NCI-H510A (cell line): ENCODE results near the gene KIF26B.

ENCODE experiments used
- DNase-seq: peaks from one replicate; lab custom pipeline; 2025; lab: John Stamatoyannopoulos, UW

Gene KIF26B

GRCh38 chr1:245172829-245173228 lies 18.0 kb downstream of the KIF26B start:
- DNase-seq = no peak

DNA sequence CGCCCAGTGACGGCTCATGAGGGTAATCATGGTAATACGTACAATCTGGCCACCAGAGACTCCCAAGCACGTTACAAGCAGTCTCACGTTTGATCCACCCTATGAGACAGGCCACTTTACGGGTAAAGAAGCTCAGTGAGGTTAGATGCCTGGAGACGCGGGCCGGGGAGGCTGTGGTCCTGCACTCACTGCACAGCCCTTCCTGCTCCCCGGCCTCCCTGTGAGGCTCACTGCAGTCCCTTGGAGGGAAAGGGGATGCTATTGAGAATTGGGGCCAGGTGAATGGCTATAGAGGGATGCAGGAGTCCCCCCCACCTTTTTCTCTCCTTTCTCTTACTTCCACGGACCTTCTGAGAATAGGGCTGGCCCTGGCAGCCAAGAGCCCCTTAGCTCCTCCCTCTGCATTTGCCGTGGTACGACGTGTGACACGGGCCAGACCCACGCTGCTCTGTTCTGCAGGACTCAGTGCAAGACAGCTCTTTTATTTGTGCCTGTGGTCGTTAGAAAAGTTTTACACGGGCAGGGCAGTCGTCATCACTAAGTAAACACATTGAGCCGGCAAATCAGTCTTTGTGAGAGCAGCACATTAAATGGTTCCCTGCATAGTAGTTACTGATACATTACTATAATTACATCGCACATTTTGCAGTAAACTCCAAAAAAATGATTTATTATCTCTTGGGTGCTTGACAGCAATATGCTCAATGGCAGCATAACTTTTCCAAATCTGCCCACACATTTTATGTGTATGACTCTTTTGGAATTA lies 18.8 kb downstream of the KIF26B start:
- no peak for DNase-seq

DNA sequence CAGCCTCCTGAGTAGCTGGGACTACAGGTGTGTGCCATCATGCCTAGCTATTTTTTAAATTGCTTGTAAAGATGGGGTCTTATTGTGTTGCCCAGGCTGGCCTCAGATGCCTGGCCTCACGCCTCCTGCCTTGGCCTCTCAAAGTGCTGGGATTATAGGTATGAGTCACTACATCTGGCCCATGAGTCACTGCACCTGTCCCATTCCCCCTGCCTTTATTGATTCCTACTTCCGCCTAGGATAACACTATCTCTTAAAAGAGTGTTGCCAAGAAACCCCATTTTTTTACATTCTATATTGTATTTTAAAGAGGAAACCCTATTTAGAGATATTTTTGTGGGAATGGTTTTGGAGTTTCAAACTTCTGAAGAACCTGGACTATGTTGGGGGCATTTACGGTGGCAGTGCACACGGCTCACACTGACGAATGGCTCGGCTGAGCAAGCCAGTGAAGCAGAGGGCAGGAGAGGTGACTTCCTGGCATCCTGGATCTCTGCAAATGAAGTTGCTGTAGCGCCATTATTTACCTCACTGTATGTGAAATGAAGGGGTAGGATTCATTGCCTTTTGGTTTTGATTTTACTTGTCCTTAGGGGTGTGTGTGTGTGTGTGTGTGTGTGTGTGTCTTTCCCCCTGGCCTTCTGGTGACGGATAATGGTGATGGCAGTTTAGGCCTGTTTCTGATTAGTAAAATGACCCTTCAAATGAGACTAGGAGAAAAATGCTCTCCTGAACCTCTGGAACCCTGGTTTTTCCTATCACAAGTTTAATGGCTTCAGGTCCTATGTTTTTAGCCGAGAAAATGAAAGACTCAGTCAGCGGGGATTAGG lies 22.5 kb downstream of the KIF26B start:
- DNase-seq = no peak

- no peak for DNase-seq
Measured at GRCh38 chr1:245179706-245180105, 24.9 kb downstream of the KIF26B start.

DNA sequence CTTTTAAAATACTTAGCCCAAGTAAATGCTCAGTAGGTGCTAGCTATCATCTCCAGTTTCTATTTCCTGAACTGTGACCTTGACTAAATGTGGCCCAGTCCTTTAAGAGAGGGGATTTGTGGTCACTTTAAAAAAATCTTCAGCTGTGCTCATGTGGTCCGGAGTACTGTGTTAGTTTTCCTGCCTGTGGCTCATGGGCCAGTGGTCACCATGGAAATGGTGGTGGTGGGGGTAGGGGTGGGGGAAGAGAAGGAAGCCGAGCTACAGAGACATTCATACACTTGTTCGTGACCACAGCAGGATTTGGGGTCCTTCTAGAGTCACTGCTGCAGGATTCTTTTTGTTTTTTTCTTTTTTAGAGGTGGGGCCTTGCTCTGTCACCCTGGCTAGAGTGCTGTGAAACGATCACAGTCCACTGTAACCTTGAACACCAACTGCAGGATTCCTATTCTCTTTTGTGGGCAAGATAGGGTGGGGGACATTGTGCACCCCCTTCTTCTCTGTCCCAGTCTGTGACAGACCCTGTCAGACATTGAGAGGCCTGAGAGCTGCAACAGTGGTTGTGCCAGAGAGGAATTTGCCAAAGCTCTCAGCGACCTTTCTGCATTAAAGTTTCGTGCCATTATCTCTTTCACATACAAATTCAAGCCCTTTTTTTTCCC lies 25.8 kb downstream of the KIF26B start:
- DNase-seq = no peak

DNA sequence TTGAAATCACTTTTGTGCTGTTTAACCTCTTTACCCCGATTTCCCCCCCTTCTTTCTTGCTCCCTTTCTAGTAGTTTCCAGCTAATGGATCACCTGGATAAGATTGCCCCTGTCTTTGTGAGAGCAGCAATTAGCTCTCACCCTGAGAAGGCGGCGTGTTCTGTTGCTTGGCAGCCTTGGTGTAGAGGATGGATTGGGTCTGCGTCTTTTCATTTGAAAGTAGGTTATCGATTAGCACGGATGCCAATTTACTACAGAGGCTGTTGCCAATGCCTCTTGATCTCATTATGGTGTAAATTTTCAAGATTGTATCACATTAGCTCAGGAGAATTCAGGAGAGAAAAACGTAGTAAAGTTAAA lies 26.4 kb downstream of the KIF26B start:
- DNase-seq = no peak

GRCh38 chr1:245182028-245182427 lies 27.2 kb downstream of the KIF26B start:
- no peak for DNase-seq

- no peak for DNase-seq
Measured at GRCh38 chr1:245183429-245183828, 28.6 kb downstream of the KIF26B start.

DNA sequence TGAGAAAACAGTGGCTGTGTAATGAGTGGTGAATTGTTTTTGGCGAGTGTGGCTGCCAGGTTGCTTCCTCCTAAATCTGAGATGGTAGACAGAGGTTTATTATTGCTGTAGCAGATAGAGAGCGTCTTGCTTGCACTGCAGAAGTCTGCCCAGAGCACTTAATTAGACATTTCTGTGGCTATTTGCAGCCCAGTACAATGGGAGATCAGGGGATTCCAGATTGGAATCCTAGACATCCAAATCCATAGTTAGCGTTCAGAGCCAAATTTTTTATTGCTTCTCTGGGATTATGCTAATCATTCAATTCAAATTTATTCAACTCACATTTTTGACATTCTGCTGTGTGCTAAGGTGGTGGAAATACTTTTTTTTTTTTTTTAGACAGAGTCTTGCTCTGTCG lies 30.0 kb downstream of the KIF26B start:
- no peak for DNase-seq

GRCh38 chr1:245188403-245188802 lies 33.6 kb downstream of the KIF26B start:
- no peak for DNase-seq

- no peak for DNase-seq
Measured at GRCh38 chr1:245195398-245195797, 40.6 kb downstream of the KIF26B start.

DNA sequence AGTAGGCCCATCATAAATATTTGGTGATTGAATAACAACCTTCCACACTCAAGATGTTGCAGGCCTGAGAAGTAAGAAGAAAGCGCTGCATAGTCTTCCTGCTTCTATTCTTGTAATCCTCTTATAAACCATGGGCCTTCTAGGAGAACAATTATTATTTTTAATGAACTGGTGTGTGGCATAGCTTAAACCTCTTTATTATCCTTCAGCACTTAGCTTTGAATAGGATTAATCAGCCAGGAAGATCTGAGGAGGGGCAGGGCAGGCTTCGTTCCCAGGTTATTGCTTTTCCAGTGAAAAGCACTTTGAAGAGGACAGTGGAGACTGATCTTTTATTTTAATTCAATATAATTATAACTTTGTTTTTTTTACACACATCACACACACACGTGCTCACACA lies 42.3 kb downstream of the KIF26B start:
- DNase-seq = no peak

- DNase-seq = no peak
Measured at GRCh38 chr1:245197911-245198379, 43.2 kb downstream of the KIF26B start.

GRCh38 chr1:245198748-245199516 lies 44.1 kb downstream of the KIF26B start:
- DNase-seq = no peak

- no peak for DNase-seq
Measured at GRCh38 chr1:245200146-245200545, 45.4 kb downstream of the KIF26B start.

DNA sequence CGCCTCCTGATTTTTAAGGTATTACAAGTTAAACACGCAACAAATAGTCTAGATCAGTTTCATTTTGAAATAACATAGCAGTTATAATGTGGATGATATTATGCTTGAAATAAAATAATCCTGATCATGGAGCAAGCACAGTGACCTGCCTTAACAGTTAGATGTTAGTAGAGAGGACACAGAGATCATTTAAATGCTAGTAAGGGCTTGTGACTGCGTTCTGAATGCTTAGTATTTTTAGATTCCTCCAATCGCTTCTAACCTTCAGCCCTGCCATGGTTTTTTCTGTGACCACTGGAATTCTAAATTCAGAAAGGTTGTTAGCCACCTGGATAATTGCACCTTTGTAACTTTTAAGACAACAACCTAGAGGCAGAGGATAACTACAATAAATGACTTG lies 46.4 kb downstream of the KIF26B start:
- DNase-seq = no peak

DNA sequence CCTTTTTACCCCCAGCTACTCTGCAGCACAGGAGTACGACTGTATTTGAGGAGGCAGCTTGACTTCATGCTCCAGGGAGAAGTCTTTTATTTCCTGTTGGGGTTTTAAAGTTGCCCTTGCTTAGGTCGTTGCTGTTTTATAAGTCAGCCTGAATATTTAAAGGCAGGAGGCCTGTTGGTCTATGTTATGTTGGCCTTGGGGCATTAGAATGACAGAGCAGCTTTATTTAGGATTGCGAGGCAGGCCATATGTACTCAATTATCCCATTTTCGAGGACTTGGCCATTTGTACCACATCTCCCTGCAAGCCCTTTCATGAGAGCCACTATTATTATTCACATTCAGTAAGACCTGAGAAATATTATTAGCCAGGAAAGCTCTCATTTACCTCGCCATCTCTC lies 47.0 kb downstream of the KIF26B start:
- DNase-seq = no peak

- DNase-seq = no peak
Measured at GRCh38 chr1:245205396-245205795, 50.6 kb downstream of the KIF26B start.

DNA sequence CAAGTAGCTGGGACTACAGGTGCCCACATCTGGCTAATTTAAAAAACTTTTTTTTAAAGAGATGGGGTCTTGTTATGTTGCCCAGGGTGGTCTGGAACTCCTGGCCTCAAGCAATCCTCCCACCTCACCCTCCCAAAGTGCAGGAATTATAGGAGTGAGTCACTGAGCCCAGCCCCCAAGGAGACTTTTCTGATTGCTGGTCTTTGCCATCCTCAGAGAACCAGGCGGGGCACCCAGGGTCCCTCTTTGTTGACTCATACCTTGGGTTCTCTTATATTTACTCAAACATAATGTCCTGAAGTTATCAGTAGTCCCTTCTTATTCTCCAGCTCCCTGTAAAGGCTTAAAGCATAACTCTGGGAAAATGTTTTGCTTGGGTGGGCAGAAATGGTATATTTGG lies 51.1 kb downstream of the KIF26B start:
- no peak for DNase-seq

DNA sequence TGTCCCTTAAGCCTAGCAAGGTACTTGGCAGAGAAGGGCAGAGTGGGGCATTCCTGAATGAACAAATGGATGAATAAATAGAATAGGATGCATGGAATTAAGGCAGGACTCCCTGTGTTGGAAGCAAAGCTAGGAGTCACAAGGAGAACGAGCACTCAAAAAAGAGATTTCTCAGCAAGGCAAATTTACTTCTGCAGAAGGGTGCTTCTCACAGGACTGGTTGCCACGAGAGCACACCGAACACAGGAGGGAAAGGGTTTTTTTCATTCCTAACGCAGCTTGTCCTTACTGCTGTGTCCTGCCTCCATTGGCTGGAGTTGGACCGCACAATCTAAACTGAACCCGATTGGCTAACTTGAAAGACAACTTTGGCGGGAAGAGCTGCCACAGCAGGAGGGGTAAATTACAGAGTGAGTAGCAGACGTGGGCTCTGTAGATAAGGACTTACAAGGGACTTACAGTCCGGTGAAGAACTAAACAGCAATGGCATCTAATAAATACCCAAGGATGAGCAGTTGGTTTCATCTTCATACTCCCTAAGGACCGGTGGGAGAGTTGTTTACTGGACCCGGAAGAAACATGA lies 52.4 kb downstream of the KIF26B start:
- DNase-seq = no peak

- DNase-seq = no peak
Measured at GRCh38 chr1:245207801-245208200, 53.0 kb downstream of the KIF26B start.
